GM10248 (cell line): ENCODE measurements around the gene CDK15.
"Not testable (repeated sequence)": the region's sequence is repeated elsewhere in the genome, so short reads cannot be mapped to it uniquely, and the experiment has no call there.

Experiments
- CTCF ChIA-PET: fragments of 300-600 bp; sonication (Branson Sonifier 250); formaldehyde crosslinking; extraction: SDS; loops from one replicate; lab custom pipeline; 2021; ENCODE audit warnings: antibody characterized with exemption; lab: Yijun Ruan, JAX
- POLR2A ChIA-PET: fragments of 350-650 bp; sonication (Branson Sonifier 250); formaldehyde crosslinking; extraction: SDS; loops from one replicate; lab custom pipeline; 2020; ENCODE audit warnings: antibody characterized with exemption; lab: Yijun Ruan, JAX
- DNase-seq: peaks from one replicate; pipeline ENCODE4 v3.0.0; 2012; ENCODE audit errors: extremely low spot score
- TF ChIP-seq, protein P1 (sequence below): IDR thresholded peaks from 2 replicates; pipeline ENCODE4 v1.5.1; 2012; ENCODE audit warnings: mild to moderate bottlenecking, low read depth; ENCODE audit errors: extremely low read depth, missing control alignments, control extremely low read depth

Gene CDK15

DNA sequence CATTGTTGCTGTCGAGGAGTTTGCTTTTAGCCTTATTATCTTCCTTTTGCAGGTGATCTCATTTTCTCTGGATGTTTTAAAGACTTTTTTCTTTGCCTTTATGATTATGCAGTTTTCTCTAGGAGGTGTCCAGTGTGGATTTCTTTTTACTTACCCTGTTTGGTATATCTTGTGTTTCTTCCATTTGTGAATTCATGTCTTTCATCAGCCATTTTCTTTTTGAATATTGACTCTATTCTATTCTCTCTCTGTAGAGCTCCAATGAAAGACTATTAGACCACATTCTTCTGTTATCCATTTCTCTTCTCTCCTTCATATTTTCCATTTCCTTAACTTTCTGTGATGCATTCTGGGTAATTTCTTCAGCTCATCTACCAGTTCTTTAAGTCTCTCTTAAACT, 34.4 kb downstream of the CDK15 start:
- CTCF ChIA-PET: interaction anchor here (0.7 kb wide), 1 partner anchor 20 kb away, joined by 3 read pairs; no protein-coding TSS in a partner anchor

DNA sequence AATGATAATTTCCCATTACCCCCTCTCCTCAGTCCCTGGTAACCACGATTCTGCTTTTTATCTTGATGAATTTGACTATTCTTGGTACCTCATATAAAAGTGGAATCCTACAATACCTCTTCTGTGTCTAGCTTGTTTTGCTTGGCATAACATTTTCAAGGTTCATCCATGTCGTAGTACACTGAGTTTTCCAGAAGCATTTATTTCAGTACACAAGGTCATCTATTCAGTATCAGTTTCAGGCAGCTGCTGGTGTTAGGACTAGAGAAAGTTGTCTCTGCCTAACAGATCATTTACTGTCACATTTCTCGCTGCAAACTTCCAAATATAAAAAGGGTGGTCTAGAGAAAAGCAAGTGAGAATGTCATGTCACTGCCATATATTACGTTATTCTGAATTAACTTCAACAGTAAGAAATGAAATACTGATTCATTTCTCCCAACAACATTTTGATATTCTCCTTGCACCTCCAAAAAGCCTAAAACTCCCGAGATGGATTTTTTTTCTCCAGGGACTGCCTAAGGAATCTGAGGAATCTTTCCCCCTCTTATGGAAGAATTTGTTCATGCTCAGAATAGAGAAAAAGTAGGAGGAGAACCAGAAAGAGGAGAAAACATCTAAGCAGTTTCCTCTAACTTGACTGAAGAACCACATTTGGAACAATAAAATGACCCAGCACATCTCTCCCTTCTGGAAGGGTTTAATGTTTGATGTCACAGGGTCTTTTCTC, 36.0 kb downstream of the CDK15 start:
- DNase-seq: no peak
- TF ChIP-seq, protein P1, sequence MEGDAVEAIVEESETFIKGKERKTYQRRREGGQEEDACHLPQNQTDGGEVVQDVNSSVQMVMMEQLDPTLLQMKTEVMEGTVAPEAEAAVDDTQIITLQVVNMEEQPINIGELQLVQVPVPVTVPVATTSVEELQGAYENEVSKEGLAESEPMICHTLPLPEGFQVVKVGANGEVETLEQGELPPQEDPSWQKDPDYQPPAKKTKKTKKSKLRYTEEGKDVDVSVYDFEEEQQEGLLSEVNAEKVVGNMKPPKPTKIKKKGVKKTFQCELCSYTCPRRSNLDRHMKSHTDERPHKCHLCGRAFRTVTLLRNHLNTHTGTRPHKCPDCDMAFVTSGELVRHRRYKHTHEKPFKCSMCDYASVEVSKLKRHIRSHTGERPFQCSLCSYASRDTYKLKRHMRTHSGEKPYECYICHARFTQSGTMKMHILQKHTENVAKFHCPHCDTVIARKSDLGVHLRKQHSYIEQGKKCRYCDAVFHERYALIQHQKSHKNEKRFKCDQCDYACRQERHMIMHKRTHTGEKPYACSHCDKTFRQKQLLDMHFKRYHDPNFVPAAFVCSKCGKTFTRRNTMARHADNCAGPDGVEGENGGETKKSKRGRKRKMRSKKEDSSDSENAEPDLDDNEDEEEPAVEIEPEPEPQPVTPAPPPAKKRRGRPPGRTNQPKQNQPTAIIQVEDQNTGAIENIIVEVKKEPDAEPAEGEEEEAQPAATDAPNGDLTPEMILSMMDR: no peak
- CTCF ChIA-PET: interaction anchor here (1.3 kb wide), 1 partner anchor 17 kb away, joined by 3 read pairs; no protein-coding TSS in a partner anchor
- POLR2A ChIA-PET: no interaction called here

More for the DNA sequence above, 34.4 kb downstream of the CDK15 start:
- POLR2A ChIA-PET: no interaction called here
- TF ChIP-seq, protein P1: no peak
- DNase-seq: no peak

DNA sequence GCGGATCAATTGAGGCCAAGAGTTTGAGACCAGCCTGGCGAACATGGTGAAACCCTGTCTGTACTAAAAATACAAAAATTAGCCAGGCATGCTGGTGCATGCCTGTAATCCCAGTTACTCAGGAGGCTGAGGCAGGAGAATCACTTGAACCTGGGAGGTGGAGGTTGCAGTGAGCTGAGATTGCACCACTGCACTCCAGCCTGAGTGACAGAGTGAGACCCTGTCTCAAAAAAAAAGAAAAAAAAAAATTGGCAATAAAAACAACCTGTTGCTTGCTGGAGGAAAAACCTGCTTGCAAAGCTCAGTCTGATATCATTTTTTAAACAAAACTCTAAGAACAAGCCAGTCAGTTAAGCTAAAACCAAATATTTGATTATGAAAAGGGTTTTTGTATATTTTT, 38.6 kb downstream of the CDK15 start:
- DNase-seq, POLR2A ChIA-PET: not testable (repeated sequence)
- CTCF ChIA-PET: interaction anchor here (1.0 kb wide), 1 partner anchor 16 kb away, joined by 4 read pairs; no protein-coding TSS in a partner anchor

DNA sequence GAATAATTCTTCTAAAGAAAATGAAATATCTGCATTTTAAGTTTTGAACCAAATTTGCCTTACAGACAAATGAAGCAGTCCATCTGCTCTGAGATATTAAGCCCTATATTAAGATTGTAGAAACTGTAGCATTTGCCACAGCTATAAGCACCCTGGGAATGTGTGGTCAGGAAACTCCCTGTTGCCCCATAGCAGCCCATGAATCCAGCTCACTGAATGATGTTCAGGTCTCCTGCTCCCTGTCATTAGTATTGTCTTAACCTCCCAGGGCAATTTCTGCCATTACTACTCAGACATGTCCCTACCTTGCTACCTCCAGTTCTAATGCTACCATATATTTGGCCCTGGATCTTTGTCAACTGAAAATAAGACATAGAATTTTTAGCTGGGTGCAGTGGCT, 41.1 kb downstream of the CDK15 start:
- DNase-seq: no peak
- ChIA-PET POLR2A (no interaction called here), CTCF (interaction anchor here (3.8 kb wide), 1 partner anchor 12 kb away, joined by 21 read pairs; no protein-coding TSS in a partner anchor)
- TF ChIP-seq, protein P1: no peak

DNA sequence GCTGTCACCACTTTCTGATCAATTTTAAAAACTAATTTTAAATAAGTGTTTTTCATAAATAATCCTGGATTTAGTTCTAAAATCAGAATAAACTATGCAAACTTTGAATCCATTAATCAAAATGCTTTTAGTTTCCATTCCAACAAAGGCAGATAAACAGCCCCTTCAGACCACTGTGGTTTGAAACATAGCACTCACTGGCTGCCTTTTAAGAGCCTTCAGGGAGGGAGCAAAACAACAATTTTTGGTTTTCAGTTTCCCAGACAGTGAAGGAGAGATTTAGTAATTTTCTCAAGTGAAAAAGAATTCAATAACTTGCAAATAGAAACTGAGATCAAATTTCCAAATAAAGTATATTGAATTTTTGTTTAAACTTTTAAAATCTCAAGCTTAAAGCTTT, 46.1 kb downstream of the CDK15 start:
- ChIA-PET CTCF (interaction anchor here (2.3 kb wide), 1 partner anchor 8 kb away, joined by 9 read pairs; no protein-coding TSS in a partner anchor), POLR2A (no interaction called here)
- TF ChIP-seq, protein P1: no peak
- DNase-seq: no peak

DNA sequence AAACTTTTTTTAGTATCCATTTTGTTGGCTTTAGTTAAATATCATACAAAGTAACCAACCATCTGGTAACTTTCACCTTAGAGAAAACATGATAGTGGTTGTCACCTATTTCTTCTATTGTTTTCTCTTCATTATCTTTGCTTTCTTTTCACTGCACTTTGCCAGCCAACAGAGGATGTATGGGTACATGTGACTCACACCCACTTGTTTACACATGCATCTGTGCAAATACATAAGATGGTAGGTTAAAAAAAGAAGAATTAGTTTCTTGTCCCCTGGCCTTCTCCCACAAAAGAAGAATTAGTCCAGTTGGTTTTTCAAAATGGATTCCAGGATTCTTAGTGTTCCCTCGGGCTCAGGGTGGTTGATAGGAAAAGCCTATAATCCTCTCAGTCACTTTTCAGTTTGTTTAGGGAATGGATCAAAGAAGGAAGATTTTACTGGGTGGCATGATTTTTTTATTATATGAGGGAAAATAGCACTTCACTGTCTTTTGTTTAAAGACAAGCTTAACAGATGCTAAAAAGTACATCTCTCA, 46.6 kb downstream of the CDK15 start:
- TF ChIP-seq, protein P1: no peak
- ChIA-PET CTCF (interaction anchor here (1.7 to 2.3 kb wide), 2 partner anchors 7 to 326 kb away, joined by 5 to 9 read pairs; no protein-coding TSS in a partner anchor), POLR2A (no interaction called here)
- DNase-seq: no peak
